Caco-2 (cell line): ENCODE data around the gene KLHL25. TPM values are rescaled to one million over a fixed set of nuclear protein-coding genes. Genes with fewer than 3 reads are reported as not detected.

ENCODE experiments used
- BruUV-seq: library from RNA; stranded (reverse); fragments of 400-500 nt; replicated peaks from 2 replicates; lab custom pipeline; 2021; lab: Mats Ljungman, UMichigan
- CTCF ChIA-PET: fragments of 300-600 bp; sonication (Branson Sonifier 250); formaldehyde crosslinking; loops from one replicate; lab custom pipeline; 2022; ENCODE audit warnings: antibody characterized with exemption; lab: Charles Lee
- POLR2A ChIA-PET: fragments of 300-600 bp; sonication (Branson Sonifier 250); formaldehyde crosslinking; loops from one replicate; lab custom pipeline; 2022; ENCODE audit warnings: antibody characterized with exemption; lab: Charles Lee
- DNase-seq, 2 experiments: peaks; one replicate each; pipeline versions ENCODE4 v3.0.0 to v3.0.0-alpha.2; 2020 to 2022
- H3K27me3 ChIP-seq: replicated peaks from 2 replicates; pipeline ENCODE4 v1.6.0; 2011; ENCODE audit warnings: low read length; ENCODE audit not compliant: control insufficient read depth, insufficient read depth
- H3K36me3 ChIP-seq: 2 replicates; pipeline ENCODE4 v1.5.1; 2011; ENCODE audit warnings: low read length; ENCODE audit not compliant: control insufficient read depth, insufficient read depth
- H3K4me1 ChIP-seq: fragments of 250-450 bp; sonication (Bioruptor Pico); 2 replicates; pipeline ENCODE4 v1.5.1; 2020; ENCODE audit warnings: mild to moderate bottlenecking
- H3K4me3 ChIP-seq: 2 replicates; pipeline ENCODE4 v1.5.1; 2011; ENCODE audit warnings: low read depth, mild to moderate bottlenecking, control low read depth, low read length
- H3K9me3 ChIP-seq: fragments of 250-450 bp; sonication (Bioruptor Pico); 2 replicates; pipeline ENCODE4 v1.5.1; 2020; ENCODE audit warnings: mild to moderate bottlenecking, moderate library complexity
- H3K27ac Mint-ChIP-seq: one replicate; pipeline ENCODE4 v1.8.0; 2022; ENCODE audit warnings: mixed read lengths; ENCODE audit not compliant: unreplicated experiment
- H3K27me3 Mint-ChIP-seq: one replicate; pipeline ENCODE4 v1.8.0; 2022; ENCODE audit warnings: mixed read lengths; ENCODE audit not compliant: insufficient read depth, unreplicated experiment
- H3K36me3 Mint-ChIP-seq: one replicate; pipeline ENCODE4 v1.8.0; 2022; ENCODE audit warnings: mild to moderate bottlenecking, mixed read lengths; ENCODE audit not compliant: insufficient read depth, unreplicated experiment
- H3K4me1 Mint-ChIP-seq: one replicate; pipeline ENCODE4 v1.8.0; 2022; ENCODE audit warnings: low read depth, mixed read lengths; ENCODE audit not compliant: unreplicated experiment
- H3K4me3 Mint-ChIP-seq: one replicate; pipeline ENCODE4 v1.8.0; 2022; ENCODE audit warnings: mild to moderate bottlenecking, moderate library complexity, mixed read lengths; ENCODE audit not compliant: unreplicated experiment
- H3K9me3 Mint-ChIP-seq: one replicate; pipeline ENCODE4 v1.8.0; 2022; ENCODE audit warnings: mixed read lengths; ENCODE audit not compliant: unreplicated experiment
- CTCF ChIP-seq, 2 experiments: fragments of 200-600 bp in 1 of 2; IDR thresholded peaks; 1 replicate in 1 of 2; 2 replicates in 1 of 2; pipeline versions ENCODE4 v1.5.1 to v1.8.0; 2011 to 2022; ENCODE audit warnings: antibody characterized with exemption in 1 of 2, control low read depth in 1 of 2, inconsistent platforms in 1 of 2, low read depth in 1 of 2, low read length in 1 of 2, mild to moderate bottlenecking in 1 of 2, moderate library complexity in 1 of 2; ENCODE audit not compliant: insufficient read depth in 1 of 2, severe bottlenecking in 1 of 2, unreplicated experiment in 1 of 2
- intact Hi-C: fragments of 100-400 bp; cut with micrococcal nuclease; formaldehyde crosslinking; loops from one replicate; pipeline ENCODE4 v1.10.0; 2022; ENCODE audit not compliant: unreplicated experiment
- total RNA-seq: library from RNA; stranded (reverse); gene quantifications from 2 replicates; pipeline ENCODE4 v1.2.3, GENCODE V29; 2022

The KLHL25 gene
- total RNA-seq, 1 experiment from 2014 or later = 15.4 TPM

GRCh38 chr15:85754989-85755388, 39.7 kb downstream of the KLHL25 start:
- H3K36me3 Mint-ChIP-seq = peaks cover 66% of the 10 kb centered on the region
- Histone ChIP-seq H3K27me3 (no peaks in the 10 kb centered on the region), H3K4me3 (no peak overlapping the region), H3K4me1 (no peaks in the 10 kb centered on the region), H3K9me3 (no peaks in the 10 kb centered on the region), H3K36me3 (no peaks in the 10 kb centered on the region; the same call in 1 of the 2 replicates)
- no peaks in the 10 kb centered on the region for H3K4me1 Mint-ChIP-seq
- ChIA-PET POLR2A (no interaction called here), CTCF (no interaction called here)
- intact Hi-C loops = no loop called here
- H3K4me3 Mint-ChIP-seq = no peak overlapping the region
- H3K27ac Mint-ChIP-seq = no peak overlapping the region
- no peak for TF ChIP-seq CTCF (IDR thresholded peaks at IDR 0.05; ENCODE audit: insufficient read depth in 1 of 2, low read depth in 1 of 2, low read length in 1 of 2, severe bottlenecking in 1 of 2, unreplicated experiment in 1 of 2)
- no TSS peak for BruUV-seq
- no peaks in the 10 kb centered on the region for H3K9me3 Mint-ChIP-seq
- H3K27me3 Mint-ChIP-seq = no peaks in the 10 kb centered on the region
- DNase-seq = peak in 1 of 2 experiments; percentile 22

- Mint-ChIP-seq H3K4me3 (no peak overlapping the region), H3K27ac (no peak overlapping the region), H3K36me3 (peaks cover 72% of the 10 kb centered on the region), H3K4me1 (no peaks in the 10 kb centered on the region), H3K27me3 (no peaks in the 10 kb centered on the region), H3K9me3 (no peaks in the 10 kb centered on the region)
- peak in 1 of 2 experiments; percentile 20 for DNase-seq
- Histone ChIP-seq H3K4me3 (no peak overlapping the region), H3K9me3 (no peaks in the 10 kb centered on the region), H3K4me1 (no peaks in the 10 kb centered on the region), H3K36me3 (no peaks in the 10 kb centered on the region; the same call in 1 of the 2 replicates), H3K27me3 (no peaks in the 10 kb centered on the region)
- no TSS peak for BruUV-seq
- intact Hi-C loops = no loop called here
- ChIA-PET POLR2A (no interaction called here), CTCF (no interaction called here)
- TF ChIP-seq CTCF (IDR thresholded peaks at IDR 0.05; ENCODE audit: insufficient read depth in 1 of 2, low read depth in 1 of 2, low read length in 1 of 2, severe bottlenecking in 1 of 2, unreplicated experiment in 1 of 2) = no peak
Measured at GRCh38 chr15:85753791-85754452, 40.8 kb downstream of the KLHL25 start.

GRCh38 chr15:85753261-85753660, 41.5 kb downstream of the KLHL25 start:
- peaks cover 77% of the 10 kb centered on the region for H3K36me3 Mint-ChIP-seq
- no peak for DNase-seq
- no peaks in the 10 kb centered on the region for H3K27me3 Mint-ChIP-seq
- H3K27ac Mint-ChIP-seq = no peak overlapping the region
- Histone ChIP-seq H3K4me1 (no peaks in the 10 kb centered on the region), H3K9me3 (no peaks in the 10 kb centered on the region), H3K36me3 (peaks cover 2% of the 10 kb centered on the region; the same call in 1 of the 2 replicates), H3K4me3 (no peak overlapping the region), H3K27me3 (no peaks in the 10 kb centered on the region)
- intact Hi-C loops = no loop called here
- ChIA-PET CTCF (interaction anchor here (1.2 kb wide), 1 partner anchor 87 kb away, joined by 3 read pairs; no protein-coding TSS in a partner anchor), POLR2A (no interaction called here)
- H3K4me1 Mint-ChIP-seq = no peaks in the 10 kb centered on the region
- no peak for TF ChIP-seq CTCF (IDR thresholded peaks at IDR 0.05; ENCODE audit: insufficient read depth in 1 of 2, low read depth in 1 of 2, low read length in 1 of 2, severe bottlenecking in 1 of 2, unreplicated experiment in 1 of 2)
- no peak overlapping the region for H3K4me3 Mint-ChIP-seq
- H3K9me3 Mint-ChIP-seq = no peaks in the 10 kb centered on the region
- no TSS peak for BruUV-seq
